ENCODE results near the gene ATAD2B.
"Not testable (repeated sequence)": the region's sequence is repeated elsewhere in the genome, so short reads cannot be mapped to it uniquely, and the experiment has no call there.

ATAD2B gene

GRCh38 chr2:23723029-23723428 is 203.9 kb downstream of the ATAD2B start:
- not testable (repeated sequence) for DNase-seq

DNA sequence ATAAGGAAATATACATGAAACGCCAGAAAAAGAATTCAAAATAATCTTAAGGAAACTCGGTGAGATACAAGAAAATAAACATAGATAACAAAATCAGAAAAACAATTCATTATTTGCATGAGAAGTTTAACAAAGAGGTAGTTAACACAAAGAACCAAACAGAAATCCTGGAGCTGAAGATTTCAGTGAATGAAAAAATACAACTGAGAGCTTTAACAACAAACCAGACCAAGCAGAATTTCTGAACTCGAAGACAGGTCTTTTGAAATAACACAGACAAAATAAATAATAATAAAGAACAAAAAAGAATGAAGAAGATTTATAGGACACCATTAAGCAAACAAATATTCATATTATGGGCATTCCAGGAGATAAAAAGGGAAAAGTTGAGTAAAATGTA is 204.7 kb downstream of the ATAD2B start:
- DNase-seq = no peak

- no peak for DNase-seq
Observed at GRCh38 chr2:23721454-23721826, 205.5 kb downstream of the ATAD2B start.

- DNase-seq = no peak
Observed at GRCh38 chr2:23720705-23721453, 206.0 kb downstream of the ATAD2B start.

- DNase-seq = no peak
Observed at GRCh38 chr2:23719716-23720115, 207.2 kb downstream of the ATAD2B start.

DNA sequence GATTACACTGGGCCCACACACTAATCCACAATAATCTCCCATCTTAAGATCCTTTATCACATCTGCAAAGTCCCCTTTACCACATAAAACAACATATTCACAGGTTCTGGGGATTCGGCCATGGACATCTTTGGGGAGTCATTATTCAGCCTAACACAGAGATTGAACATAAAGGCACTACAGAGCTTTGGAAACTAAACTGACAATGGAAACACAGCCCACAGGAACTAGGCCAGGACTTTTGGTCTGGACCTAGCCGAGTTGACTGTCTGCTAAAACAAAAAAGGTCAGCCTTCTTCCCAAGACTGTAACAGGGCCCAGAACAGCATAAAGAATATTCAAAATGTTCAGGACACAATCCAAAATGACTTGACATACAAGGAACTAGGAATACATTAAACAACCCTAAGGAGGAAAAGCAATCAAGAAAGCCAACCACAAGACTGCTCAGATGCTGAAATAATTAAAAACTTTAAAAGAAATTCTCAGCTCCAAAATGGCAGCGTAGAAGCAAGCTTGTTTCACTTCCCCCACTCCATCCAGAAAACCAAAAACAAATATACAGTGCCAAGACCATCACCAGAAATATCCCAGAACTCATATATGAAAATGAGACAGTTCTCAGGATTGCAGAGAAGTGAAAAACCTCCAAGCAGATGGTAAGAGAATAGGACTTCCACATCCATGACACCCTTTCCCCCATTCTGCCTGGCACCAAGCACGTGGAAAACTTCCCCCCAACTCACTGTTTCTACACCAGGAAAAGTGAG is 207.8 kb downstream of the ATAD2B start:
- no peak for DNase-seq

- DNase-seq = no peak
Observed at GRCh38 chr2:23713351-23713750, 213.6 kb downstream of the ATAD2B start.

DNA sequence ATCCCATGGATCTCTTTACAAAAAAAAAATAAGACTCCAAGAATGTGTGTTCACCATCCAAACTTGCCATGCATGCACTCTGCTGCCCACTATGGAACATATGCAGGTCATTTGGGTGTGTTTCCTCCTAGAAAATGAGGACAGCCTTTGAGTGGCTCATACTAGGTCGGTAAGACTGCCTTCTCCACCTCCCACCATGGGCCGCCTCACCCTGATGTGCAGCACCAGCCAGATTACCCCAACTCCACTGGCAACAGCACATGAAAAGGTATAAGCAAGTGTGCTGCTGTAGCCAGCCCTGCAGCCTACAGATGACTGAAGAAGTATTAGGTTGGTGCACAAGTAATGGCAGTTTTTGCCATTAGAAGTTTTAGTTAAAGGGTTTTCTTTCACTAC is 214.2 kb downstream of the ATAD2B start:
- DNase-seq = no peak

- DNase-seq = no peak
Observed at GRCh38 chr2:23711979-23712755, 214.8 kb downstream of the ATAD2B start.

DNA sequence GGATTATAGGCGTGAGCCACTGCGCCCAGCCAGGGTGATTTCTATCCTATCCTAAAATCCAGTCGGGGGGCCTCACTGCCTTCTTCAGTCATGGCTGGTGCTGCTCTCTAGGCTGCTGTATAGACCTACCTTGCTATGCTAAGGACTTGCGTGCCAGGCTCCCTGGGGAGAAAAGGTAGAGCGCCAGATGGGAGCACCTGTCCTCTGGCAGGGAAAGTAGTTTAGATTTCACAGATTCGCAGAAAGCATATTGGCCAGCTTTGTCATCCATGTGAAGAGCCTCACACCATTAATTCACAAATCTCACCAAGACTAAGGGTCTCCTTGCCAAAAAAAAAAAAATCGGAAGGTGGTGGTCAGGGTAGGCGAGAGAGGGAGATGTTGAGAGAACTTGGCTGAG is 217.6 kb downstream of the ATAD2B start:
- DNase-seq = no peak

GRCh38 chr2:23708771-23709170 is 218.2 kb downstream of the ATAD2B start:
- no peak for DNase-seq

- DNase-seq = no peak
Observed at GRCh38 chr2:23707096-23707495, 219.8 kb downstream of the ATAD2B start.

GRCh38 chr2:23706613-23707078 is 220.3 kb downstream of the ATAD2B start:
- DNase-seq = no peak

DNA sequence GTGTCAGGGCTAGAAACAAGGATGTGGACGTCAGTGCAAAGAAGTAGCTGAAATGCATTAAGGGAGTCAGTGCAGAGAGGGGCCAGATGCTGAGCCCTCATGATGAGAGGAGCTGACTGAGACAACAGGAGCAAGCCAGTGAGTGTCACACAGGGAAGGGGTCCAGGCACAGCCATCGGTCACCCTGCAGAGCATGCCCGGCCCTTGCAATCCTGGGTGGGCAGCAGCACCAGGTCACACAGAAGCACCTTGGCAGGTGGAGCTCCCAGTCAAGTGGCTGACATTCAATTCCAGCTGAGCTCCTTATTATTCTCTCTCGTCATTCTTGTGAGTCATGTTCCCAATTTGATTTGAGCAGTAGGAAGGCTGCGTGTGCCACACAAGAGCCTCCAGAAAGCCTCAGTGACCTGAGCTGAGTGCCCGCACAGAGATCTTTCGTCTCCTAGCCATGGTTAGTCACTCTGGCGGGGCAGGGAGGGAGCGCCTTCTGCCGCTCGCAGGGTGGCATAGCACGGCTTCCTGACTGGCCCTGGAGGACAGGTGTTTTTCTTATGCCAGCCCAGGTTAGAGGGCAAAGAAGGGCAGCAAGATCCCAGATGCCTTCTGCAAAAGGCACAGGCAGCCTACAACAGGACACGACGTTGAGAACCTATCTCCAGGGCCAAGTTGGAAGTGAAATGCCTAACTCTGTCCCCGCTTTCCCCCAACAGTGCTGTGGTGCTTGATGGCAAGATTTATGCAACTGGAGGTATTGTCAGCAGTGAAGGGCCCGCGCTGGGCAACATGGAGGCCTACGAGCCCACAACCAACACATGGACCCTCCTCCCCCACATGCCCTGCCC is 220.9 kb downstream of the ATAD2B start:
- no peak for DNase-seq

DNA sequence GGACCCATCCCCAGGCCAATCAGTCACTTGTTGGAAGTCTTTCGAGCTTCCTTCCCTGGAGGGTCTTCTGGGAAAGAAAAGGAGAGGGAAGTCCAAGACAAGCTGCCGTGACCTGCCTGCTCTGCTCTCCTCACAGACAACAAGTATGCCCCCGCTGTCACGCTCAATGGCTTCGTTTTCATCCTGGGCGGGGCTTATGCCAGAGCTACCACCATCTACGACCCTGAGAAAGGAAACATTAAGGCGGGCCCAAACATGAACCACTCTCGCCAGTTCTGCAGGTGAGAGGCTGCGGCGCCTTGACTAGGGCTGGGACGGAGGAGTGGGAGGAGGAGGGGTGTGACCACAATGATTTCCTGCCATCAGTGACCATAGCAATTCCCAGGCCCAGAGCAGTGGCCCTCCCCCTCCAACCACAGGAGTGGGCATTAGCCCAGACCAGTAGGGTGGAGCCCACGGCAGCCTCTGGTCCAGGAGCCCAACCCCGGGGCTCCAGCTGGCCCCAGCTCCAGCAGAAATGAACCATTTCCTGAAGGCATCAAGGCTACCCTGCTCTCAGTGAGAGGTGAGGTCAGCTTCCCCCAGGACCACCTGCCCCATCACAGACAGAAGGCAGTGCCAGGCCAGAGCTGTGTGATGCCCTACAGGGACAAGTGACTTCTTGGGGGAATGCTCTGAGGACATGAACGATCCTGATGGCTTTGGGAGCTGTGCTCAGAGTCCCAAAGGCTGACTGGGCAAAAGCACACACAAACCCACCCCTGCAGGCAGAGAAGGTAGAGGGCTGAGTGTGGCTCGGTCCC is 223.1 kb downstream of the ATAD2B start:
- no peak for DNase-seq

GRCh38 chr2:23703037-23703582 is 223.8 kb downstream of the ATAD2B start:
- DNase-seq = no peak

GRCh38 chr2:23700627-23701026 is 226.3 kb downstream of the ATAD2B start:
- no peak for DNase-seq

DNA sequence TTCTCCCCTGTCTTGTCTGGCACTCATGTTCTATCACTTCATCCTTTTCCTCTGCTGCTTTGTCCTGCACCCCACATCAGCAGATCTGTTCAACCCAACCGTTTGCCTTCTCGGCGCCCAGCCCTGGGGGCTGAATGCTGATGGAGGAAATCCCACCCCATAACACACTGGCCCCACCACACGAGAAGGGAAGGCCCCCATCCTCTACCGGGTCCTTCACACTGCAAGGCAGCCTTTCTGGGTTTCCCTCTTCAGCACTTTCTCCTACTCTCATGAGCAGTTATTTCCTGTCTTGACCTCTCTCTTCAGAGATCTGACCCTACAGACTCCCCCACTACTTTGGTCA is 227.4 kb downstream of the ATAD2B start:
- DNase-seq = no peak

DNA sequence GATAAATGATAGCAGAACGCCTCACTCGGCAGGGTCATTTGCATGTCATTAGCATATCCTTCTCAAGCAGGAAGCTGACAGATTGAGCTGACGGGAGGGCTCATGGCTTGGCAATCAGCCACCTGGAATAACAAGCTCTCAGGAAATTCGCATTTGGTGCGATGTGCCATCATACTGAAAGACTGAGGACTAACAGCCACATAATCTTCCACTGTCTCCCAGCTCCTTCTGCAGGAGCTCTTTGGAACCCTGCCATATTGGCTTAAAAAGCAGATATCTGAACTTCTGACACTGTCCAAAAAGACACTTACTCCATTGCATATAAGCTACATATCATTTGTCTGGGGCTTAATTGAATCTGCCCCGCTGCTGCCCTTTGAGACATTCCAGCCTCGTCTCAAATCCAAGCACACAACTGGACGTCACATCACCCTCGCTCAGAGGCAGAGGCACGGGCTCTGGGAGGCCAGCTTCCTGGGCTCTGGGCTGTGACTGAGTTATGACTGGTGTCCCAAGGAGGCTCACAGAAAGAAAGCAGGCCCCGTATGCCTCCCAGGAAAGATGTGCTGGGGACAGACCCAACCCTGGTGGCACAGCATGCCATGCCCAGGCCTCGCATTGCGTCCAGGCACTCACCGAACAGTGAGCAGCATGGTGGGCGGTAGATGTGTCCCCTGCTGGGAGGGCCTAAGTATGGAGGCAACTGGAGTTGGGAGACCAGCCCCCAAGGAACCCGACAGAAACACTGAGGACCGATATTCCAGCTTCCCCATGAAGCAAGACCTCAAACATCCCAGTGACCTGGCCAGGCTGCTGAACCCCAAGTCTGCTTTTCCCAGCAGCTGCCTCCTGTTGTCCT is 228.0 kb downstream of the ATAD2B start:
- no peak for DNase-seq

All from DMS153 (cell line).